ENCODE measurements around the gene CS.
A peak's percentile ranks its signal among the peaks of the same experiment; 100 is the strongest.

Gene CS

GRCh38 chr12:56338308-56339157 lies 38.4 kb upstream of the CS start, which contains the start of gene IL23A:
TSS of gene IL23A (plus strand) at chr12:56338884. CDS start at chr12:56339045, 161 bp downstream.
- ATAC-seq, result peak; percentile 8; the same call in 1 of the 3 replicates
- TF ChIP-seq OSR1 (CRISPR knock-in tag; IDR thresholded peaks at IDR 0.05), result no peak

GRCh38 chr12:56337753-56338251 lies 37.7 kb upstream of the CS start:
- no peak for TF ChIP-seq ZC3H10 (CRISPR knock-in tag; IDR thresholded peaks at IDR 0.05)
- TF ChIP-seq ESRRG (CRISPR knock-in tag; IDR thresholded peaks at IDR 0.05), result no peak
- no peak for TF ChIP-seq TOX (CRISPR knock-in tag; IDR thresholded peaks at IDR 0.05; ENCODE audit: borderline replicate concordance)
- no peak for TF ChIP-seq CSRNP3 (CRISPR knock-in tag; IDR thresholded peaks at IDR 0.05)
- no peak for TF ChIP-seq TSHZ2 (CRISPR knock-in tag; IDR thresholded peaks at IDR 0.05)
- no peak for TF ChIP-seq GLIS3 (CRISPR knock-in tag; IDR thresholded peaks at IDR 0.05)
- TF ChIP-seq BACH2 (CRISPR knock-in tag; IDR thresholded peaks at IDR 0.05; ENCODE audit: borderline replicate concordance), result no peak
- no peak for TF ChIP-seq CSDC2 (CRISPR knock-in tag; IDR thresholded peaks at IDR 0.05)
- TF ChIP-seq OSR1 (CRISPR knock-in tag; IDR thresholded peaks at IDR 0.05), result no peak
- TF ChIP-seq PATZ1 (CRISPR knock-in tag; IDR thresholded peaks at IDR 0.05; ENCODE audit: borderline replicate concordance), result no peak
- no peak for TF ChIP-seq ZNF70 (CRISPR knock-in tag; IDR thresholded peaks at IDR 0.05)
- no peak for TF ChIP-seq ZFP3 (CRISPR knock-in tag; IDR thresholded peaks at IDR 0.05)
- TF ChIP-seq ZNF565 (CRISPR knock-in tag; conservative IDR thresholded peaks at IDR 0.05; ENCODE audit: low read depth), result no peak
- TF ChIP-seq ZFP30 (CRISPR knock-in tag; IDR thresholded peaks at IDR 0.05), result no peak
- TF ChIP-seq POU6F1 (CRISPR knock-in tag; IDR thresholded peaks at IDR 0.05; ENCODE audit: borderline replicate concordance, low read depth), result no peak
- no peak for TF ChIP-seq PPARA (CRISPR knock-in tag; IDR thresholded peaks at IDR 0.05; ENCODE audit: borderline replicate concordance)
- TF ChIP-seq CREB5 (CRISPR knock-in tag; IDR thresholded peaks at IDR 0.05; ENCODE audit: low read depth), result no peak
- TF ChIP-seq ARNTL (CRISPR knock-in tag; IDR thresholded peaks at IDR 0.05; ENCODE audit: borderline replicate concordance, low read depth), result no peak
- no peak for TF ChIP-seq TCF4 (CRISPR knock-in tag; IDR thresholded peaks at IDR 0.05; ENCODE audit: borderline replicate concordance)
- no peak for TF ChIP-seq SNAI2 (CRISPR knock-in tag; IDR thresholded peaks at IDR 0.05)

More at GRCh38 chr12:56337753-56338251, 37.7 kb upstream of the CS start:
- ATAC-seq, result no peak

All from SK-N-SH treated with all-trans-retinoic acid at 6 μM for 48 hours (cell line).